Bronchial epithelial cell (primary cell): ENCODE measurements around the gene TCEA2. TPM values are rescaled to one million over a fixed set of nuclear protein-coding genes. Genes with fewer than 3 reads are reported as not detected.

Experiments
- DNase-seq: peaks from one replicate; pipeline ENCODE4 v3.0.0-alpha.2; 2010; ENCODE audit warnings: low read depth
- FAIRE-seq: peaks from 2 replicates; lab custom pipeline; 2011; peaks lifted over from hg19 to GRCh38; lab: Jason Lieb, UNC
- H3K27me3 ChIP-seq: 2 replicates; pipeline ENCODE4 v1.5.1; 2011; ENCODE audit warnings: low read length; ENCODE audit not compliant: control insufficient read depth, insufficient read depth
- H3K36me3 ChIP-seq: 2 replicates; pipeline ENCODE4 v1.5.1; 2011; ENCODE audit warnings: low read length; ENCODE audit not compliant: control insufficient read depth, insufficient read depth
- H3K4me3 ChIP-seq: 2 replicates; pipeline ENCODE4 v1.5.1; 2011; ENCODE audit warnings: mild to moderate bottlenecking, low read depth, low read length, control low read depth
- CTCF ChIP-seq: IDR thresholded peaks from 2 replicates; pipeline ENCODE4 v1.5.1; 2011; ENCODE audit warnings: mild to moderate bottlenecking, moderate library complexity, low read length, control low read depth, inconsistent platforms; ENCODE audit not compliant: insufficient read depth, severe bottlenecking
- total RNA-seq: library from RNA; depleted of rRNA; stranded (reverse); fragments of >200 nt; gene quantifications from 2 replicates; pipeline ENCODE4 v1.2.1, GENCODE V29; 2014

TCEA2 gene
- 5.1 and 5.5 TPM in 2 replicates for total RNA-seq

- Histone ChIP-seq H3K36me3 (no peaks in the 10 kb centered on the region), H3K4me3 (peak within 1 kb of the TSS; percentile 92), H3K27me3 (no peaks in the 10 kb centered on the region)
- DNase-seq = peak; percentile 81
- TF ChIP-seq CTCF = no peak
- FAIRE-seq = no peak
Observed at GRCh38 chr20:64062596-64063388, at the start of gene TCEA2. Gene TCEA2 (plus strand): TSS chr20:64063198. CDS start chr20:64063313, 115 bp downstream.

GRCh38 chr20:64015635-64016034, 47.4 kb upstream of the TCEA2 start:
- Histone ChIP-seq H3K4me3 (no peak overlapping the region), H3K36me3 (peaks cover 27% of the 10 kb centered on the region), H3K27me3 (no peaks in the 10 kb centered on the region)
- no peak for TF ChIP-seq CTCF
- DNase-seq (no peak), FAIRE-seq (no peak)

GRCh38 chr20:64021124-64021975, 41.6 kb upstream of the TCEA2 start:
- FAIRE-seq = no peak
- Histone ChIP-seq H3K27me3 (no peaks in the 10 kb centered on the region), H3K36me3 (peaks cover 37% of the 10 kb centered on the region), H3K4me3 (no peak overlapping the region)
- TF ChIP-seq CTCF = no peak
- no peak for DNase-seq

- FAIRE-seq = no peak
- no peak for DNase-seq
- no peak overlapping the region for H3K4me3 ChIP-seq
- H3K36me3 ChIP-seq = peaks cover 44% of the 10 kb centered on the region
- H3K27me3 ChIP-seq = no peaks in the 10 kb centered on the region
- TF ChIP-seq CTCF = no peak
Observed at GRCh38 chr20:64022671-64023360, 40.2 kb upstream of the TCEA2 start.

GRCh38 chr20:64023361-64024140, 39.4 kb upstream of the TCEA2 start:
- DNase-seq (no peak), FAIRE-seq (no peak)
- no peak for TF ChIP-seq CTCF
- no peaks in the 10 kb centered on the region for H3K27me3 ChIP-seq
- H3K36me3 ChIP-seq = peaks cover 45% of the 10 kb centered on the region
- H3K4me3 ChIP-seq = no peak overlapping the region
